ENCODE measurements around the gene ADSS1. TPM values are rescaled to one million over a fixed set of nuclear protein-coding genes. Genes with fewer than 3 reads are reported as not detected.

The ADSS1 gene
- total RNA-seq, 1 experiment from 2014 or later: 9.9 TPM

GRCh38 chr14:104694475-104694950, 29.5 kb upstream of the ADSS1 start:
- peaks cover 8 to 28% of the 10 kb centered on the region in 2 experiments; a peak in 3 of 4 replicates for H3K36me3 ChIP-seq (ENCODE audit: control insufficient read depth in 1 of 2, insufficient read depth in 2 of 2, low read length in 2 of 2)
- no peak overlapping the region for H3K4me2 ChIP-seq (ENCODE audit: low read length)
- CTCF ChIA-PET: no interaction called here
- H3K9me3 ChIP-seq (ENCODE audit: control insufficient read depth in 1 of 2, insufficient read depth in 1 of 2, low read depth in 1 of 2, low read length in 2 of 2): no peaks in the 10 kb centered on the region
- intact Hi-C loops (cut with micrococcal nuclease): no loop called here
- ATAC-seq: no peak
- H3K4me3 ChIP-seq (replicated peaks in 1 of 2; ENCODE audit: low read depth in 1 of 2, low read length in 2 of 2): no peak overlapping the region
- BruUV-seq (replicated peaks): no TSS peak
- RAD21 ChIA-PET (ENCODE audit: low non-redundant PET in 1 of 2, low total read pairs in 2 of 2, uncharacterized antibody in 2 of 2, unreplicated experiment in 2 of 2): no interaction called here
- DNase-seq (ENCODE audit: low read depth, low spot score): no peak
- TF ChIP-seq EZH2 (IDR thresholded peaks at IDR 0.05) (no peak), CTCF (IDR thresholded peaks at IDR 0.05 in 2 of 3, conservative IDR thresholded peaks at IDR 0.05 in 1 of 3; ENCODE audit: borderline replicate concordance in 1 of 3, insufficient read depth in 1 of 3, low read depth in 2 of 3, low read length in 2 of 3) (no peak), SIN3A (IDR thresholded peaks at IDR 0.05; ENCODE audit: low read depth) (no peak), YY1 (IDR thresholded peaks at IDR 0.05; ENCODE audit: extremely low read depth, insufficient replicate concordance, low read depth, low read length) (no peak)
- no peak overlapping the region; the same call in 1 of the 2 replicates for H3K27ac ChIP-seq (ENCODE audit: low read depth, low read length)
- peaks cover 100% of the 10 kb centered on the region for H3K79me2 ChIP-seq (ENCODE audit: insufficient read depth, low read length)
- H2AFZ ChIP-seq (ENCODE audit: low read depth, low read length, poor library complexity, severe bottlenecking): no peak overlapping the region
- no peaks in the 10 kb centered on the region for H3K27me3 ChIP-seq (ENCODE audit: insufficient read depth, low read length)
- no peak overlapping the region for H3K9ac ChIP-seq (ENCODE audit: low read length)
- POLR2A ChIA-PET: no interaction called here
- H4K20me1 ChIP-seq (ENCODE audit: insufficient read depth): no peaks in the 10 kb centered on the region
- peaks cover 18 to 39% of the 10 kb centered on the region in 2 experiments for H3K4me1 ChIP-seq (ENCODE audit: control insufficient read depth in 1 of 2, insufficient read depth in 2 of 2, low read length in 2 of 2)
- H3K9me2 ChIP-seq (ENCODE audit: insufficient read depth): no peaks in the 10 kb centered on the region

GRCh38 chr14:104694991-104695659, 28.9 kb upstream of the ADSS1 start:
- no peak overlapping the region; the same call in 1 of the 2 replicates for H3K27ac ChIP-seq (ENCODE audit: low read depth, low read length)
- BruUV-seq (replicated peaks): no TSS peak
- H3K79me2 ChIP-seq (ENCODE audit: insufficient read depth, low read length): peaks cover 100% of the 10 kb centered on the region
- no peaks in the 10 kb centered on the region for H3K27me3 ChIP-seq (ENCODE audit: insufficient read depth, low read length)
- no peak overlapping the region for H3K9ac ChIP-seq (ENCODE audit: low read length)
- no peak overlapping the region for H3K4me3 ChIP-seq (replicated peaks in 1 of 2; ENCODE audit: low read depth in 1 of 2, low read length in 2 of 2)
- H3K9me3 ChIP-seq (ENCODE audit: control insufficient read depth in 1 of 2, insufficient read depth in 1 of 2, low read depth in 1 of 2, low read length in 2 of 2): no peaks in the 10 kb centered on the region
- H3K9me2 ChIP-seq (ENCODE audit: insufficient read depth): no peaks in the 10 kb centered on the region
- DNase-seq (ENCODE audit: low read depth, low spot score) (no peak), ATAC-seq (no peak)
- H3K4me1 ChIP-seq (ENCODE audit: control insufficient read depth in 1 of 2, insufficient read depth in 2 of 2, low read length in 2 of 2): peaks cover 18 to 39% of the 10 kb centered on the region in 2 experiments
- no peak overlapping the region for H3K4me2 ChIP-seq (ENCODE audit: low read length)
- no peak overlapping the region for H2AFZ ChIP-seq (ENCODE audit: low read depth, low read length, poor library complexity, severe bottlenecking)
- H3K36me3 ChIP-seq (ENCODE audit: control insufficient read depth in 1 of 2, insufficient read depth in 2 of 2, low read length in 2 of 2): peaks cover 8 to 28% of the 10 kb centered on the region in 2 experiments; a peak in 3 of 4 replicates
- no peaks in the 10 kb centered on the region for H4K20me1 ChIP-seq (ENCODE audit: insufficient read depth)
- POLR2A ChIA-PET: no interaction called here
- intact Hi-C loops (cut with micrococcal nuclease): no loop called here
- CTCF ChIA-PET: no interaction called here
- RAD21 ChIA-PET (ENCODE audit: low non-redundant PET in 1 of 2, low total read pairs in 2 of 2, uncharacterized antibody in 2 of 2, unreplicated experiment in 2 of 2): no interaction called here
- TF ChIP-seq ZBTB33 (IDR thresholded peaks at IDR 0.05; ENCODE audit: extremely low read depth, insufficient replicate concordance, low read length): no peak
- TF ChIP-seq CBX3 (IDR thresholded peaks at IDR 0.05; ENCODE audit: low read depth): no peak
- no peak for TF ChIP-seq SRF (IDR thresholded peaks at IDR 0.05; ENCODE audit: low read depth)
- TF ChIP-seq EZH2phosphoT487 (IDR thresholded peaks at IDR 0.05; ENCODE audit: borderline replicate concordance): no peak
- no peak for TF ChIP-seq CTCF (IDR thresholded peaks at IDR 0.05 in 2 of 3, conservative IDR thresholded peaks at IDR 0.05 in 1 of 3; ENCODE audit: borderline replicate concordance in 1 of 3, insufficient read depth in 1 of 3, low read depth in 2 of 3, low read length in 2 of 3)
- TF ChIP-seq POLR2A (IDR thresholded peaks at IDR 0.05; ENCODE audit: borderline replicate concordance, extremely low read depth, insufficient read depth, insufficient read length): no peak
